Activated CD4-positive, alpha-beta T cell treated with anti-CD3 and anti-CD28 coated beads for 1 hour (primary cell): ENCODE data around the gene KCNB1.

ENCODE experiments used
- DNase-seq: peaks from one replicate; pipeline ENCODE4 v3.0.0-alpha.2; 2020

The KCNB1 gene

DNA sequence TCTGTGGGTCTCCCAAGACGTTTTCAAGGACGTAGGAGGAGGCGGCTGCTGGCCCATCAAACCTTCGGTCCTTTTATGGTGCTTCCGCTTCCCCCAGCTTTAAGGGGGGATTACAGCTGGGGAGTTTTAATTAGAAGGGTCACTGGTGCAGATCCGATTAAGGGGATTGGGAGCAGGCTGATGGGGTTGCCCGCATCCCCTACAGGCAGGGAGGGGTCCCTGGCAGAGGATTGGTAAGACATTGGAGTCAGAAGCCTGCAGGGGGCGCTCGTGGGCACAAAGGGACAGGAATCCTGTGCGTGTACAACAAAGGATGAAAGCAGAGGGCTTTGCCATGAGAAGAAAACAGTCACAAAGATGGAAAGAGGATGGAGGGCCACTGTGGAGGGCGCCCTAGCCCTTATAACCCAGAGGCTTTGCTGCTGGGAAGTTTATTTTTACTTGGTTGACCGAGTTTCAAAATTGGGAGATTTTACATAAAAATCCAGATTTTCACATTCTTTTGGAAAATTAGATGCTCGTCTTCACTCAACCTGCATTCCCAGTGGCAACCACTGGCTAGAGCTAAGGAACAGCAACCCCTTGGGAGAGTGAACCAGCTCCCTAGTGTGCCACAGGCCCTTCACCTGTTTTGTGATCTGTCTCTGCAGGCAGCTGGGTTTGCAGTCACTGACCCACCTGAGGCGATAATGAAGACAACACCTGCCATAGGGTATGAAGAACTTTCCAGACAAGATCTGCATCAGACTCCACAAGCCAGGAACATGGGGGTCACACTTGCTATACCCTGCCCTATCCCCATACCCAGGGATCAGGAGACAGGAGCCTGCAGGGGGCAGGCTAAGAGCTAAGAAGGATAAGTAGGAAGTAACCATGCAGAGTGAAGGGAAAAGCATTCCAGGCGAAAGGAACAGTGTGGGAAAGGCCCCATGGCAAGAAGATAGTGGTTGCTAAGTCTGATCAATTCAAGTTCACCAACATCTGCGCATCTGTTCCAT lies 97.7 kb downstream of the KCNB1 start:
- DNase-seq: peak; percentile 12

DNA sequence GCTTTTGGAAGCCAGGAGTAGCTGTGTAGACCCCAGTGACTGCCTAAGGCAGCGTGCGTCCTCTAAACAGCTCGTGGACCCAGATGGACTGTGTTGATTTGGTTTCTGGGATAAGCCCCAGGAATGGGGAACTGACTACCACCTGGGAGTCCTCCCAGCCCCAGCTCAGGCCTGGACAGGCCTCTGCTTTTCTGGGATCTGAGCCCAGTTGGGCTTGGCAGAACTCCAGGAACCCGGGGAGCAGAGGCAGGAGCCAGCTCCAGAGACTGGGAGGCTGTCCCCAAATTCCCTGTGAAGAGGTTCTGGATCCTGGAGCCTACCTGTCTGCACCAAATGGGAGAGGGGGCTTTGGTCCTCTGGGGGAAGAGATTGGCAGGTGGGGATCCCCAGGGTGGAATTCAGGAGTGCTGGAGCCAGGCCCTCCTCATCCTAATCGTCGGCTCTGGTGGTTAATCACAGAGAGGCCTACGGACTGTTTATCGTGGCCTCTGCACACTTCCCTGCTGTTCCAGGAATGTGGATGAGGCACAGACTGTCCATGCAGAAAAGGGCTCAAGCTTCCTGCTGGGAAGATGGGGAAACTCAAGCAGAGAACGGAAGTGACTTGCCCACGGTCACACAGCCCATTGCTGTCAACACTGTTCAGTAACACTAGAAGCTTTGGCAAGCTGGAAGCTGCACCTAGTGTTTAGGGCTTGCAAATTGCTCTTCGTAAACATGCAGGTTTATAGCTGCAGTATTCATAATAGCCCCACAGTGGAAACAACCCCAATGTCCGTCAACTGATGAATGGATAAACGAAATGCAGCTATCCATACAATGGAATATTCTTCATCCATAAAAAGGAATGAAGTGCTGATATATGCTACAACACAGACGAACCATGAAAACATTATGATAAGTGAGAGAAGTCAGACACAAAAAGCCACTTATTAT lies 100.6 kb downstream of the KCNB1 start:
- no peak for DNase-seq

DNA sequence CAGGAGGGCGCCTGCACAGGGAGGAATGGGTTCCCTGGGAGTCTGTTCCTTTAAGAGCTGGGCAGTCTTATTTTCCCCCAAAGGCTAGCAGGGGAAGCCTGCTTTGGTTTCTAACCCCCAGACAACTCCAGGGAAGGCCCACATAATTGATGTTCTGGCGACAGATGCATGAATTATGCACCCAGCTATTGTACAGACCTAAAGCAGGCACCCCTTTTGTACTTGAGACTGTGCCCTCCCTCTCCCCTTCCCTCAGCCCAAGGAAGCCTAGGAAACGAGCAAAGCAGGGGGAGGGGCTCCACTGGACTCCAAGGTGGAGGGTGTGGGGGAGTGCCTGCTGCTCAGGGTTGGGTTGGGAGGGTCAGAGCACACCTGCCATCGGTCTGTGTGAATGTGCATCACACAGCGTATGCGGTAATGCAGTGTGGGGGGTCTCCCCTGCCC lies 102.1 kb downstream of the KCNB1 start:
- DNase-seq: no peak

DNA sequence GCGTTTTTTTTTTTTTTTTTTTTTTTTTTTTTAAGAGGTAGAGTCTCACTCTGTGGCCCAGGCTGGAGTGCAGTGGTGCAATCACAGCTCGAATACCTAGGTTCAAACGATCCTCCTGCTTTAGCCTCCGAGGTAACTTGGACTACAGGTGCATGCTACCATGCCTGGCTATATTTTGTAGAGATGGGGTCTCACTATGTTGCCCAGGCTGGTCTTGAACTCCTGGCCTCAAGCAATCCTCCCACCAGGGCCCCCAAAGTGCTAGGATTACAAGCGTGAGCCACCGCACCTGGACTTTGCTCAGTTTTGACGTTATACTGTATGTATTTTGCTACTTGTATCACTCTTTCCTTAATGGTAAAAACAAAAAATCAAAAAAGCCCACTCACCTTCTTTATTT lies 103.1 kb downstream of the KCNB1 start:
- no peak for DNase-seq

DNA sequence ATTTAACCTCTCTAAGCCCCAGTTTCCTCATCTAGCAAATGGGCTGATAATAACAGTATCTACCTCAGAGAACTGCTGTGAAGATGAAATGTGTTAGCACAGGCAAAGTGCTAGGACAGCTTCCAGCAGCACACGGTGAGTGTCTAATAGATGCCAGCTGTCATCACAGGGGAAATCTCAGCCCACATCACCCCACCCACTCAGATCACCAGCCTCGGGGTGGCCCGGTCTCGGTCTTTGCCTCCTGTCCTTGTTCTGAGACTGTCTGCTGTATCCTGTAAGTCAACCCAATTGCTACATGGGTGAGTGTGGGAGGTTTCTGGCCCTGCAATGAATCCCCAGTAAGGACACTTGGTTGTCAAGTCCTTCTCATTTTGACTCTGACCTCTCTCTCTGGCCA lies 105.1 kb downstream of the KCNB1 start:
- no peak for DNase-seq

DNA sequence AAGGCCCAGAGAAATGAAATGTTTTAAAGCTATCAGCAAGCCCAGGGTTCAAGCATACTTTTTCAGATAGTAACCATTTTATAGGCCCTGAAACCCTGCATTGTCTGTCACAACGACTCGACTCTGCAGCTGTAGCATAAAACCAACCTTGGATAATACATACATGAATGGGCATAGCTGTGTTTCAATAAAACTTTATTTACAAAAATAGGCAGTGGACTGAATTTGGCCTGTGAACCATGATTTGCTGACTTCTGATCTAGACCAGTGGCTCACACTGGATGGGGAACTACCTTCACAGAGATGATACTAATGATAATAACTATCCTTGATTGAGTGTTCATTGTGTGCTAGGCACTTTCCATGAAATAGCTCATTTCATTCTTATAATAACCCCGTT lies 107.3 kb downstream of the KCNB1 start:
- DNase-seq: no peak

DNA sequence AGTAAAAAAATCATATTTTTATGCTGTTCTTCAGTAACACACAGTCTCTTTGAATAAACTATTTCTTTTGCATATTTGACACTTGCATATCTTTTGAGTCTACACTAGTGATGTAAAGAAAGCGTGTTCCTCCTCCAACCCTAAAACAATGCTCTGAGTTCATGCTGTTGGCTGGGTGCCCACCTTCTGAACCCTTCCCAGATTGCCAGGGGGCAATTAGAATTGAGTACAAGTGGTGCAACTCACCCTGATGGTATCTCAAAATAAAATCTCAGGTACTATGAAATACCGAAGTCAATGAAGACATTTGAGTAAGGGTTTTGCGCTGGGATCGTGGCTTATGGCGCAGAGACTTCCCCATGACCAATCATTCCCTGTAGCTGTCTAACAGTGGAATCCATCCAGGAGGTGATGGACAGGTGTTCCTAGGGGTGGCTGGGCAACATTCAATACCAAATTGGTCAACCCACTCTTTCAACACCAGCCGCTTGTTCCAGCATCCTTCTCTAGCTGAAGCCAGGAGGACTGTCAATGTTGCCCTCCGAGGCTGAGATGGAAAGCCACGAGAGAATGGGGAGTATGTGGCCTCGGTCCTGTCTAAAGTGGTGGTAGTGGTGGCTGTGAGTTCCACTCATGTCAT lies 110.3 kb downstream of the KCNB1 start:
- no peak for DNase-seq

DNA sequence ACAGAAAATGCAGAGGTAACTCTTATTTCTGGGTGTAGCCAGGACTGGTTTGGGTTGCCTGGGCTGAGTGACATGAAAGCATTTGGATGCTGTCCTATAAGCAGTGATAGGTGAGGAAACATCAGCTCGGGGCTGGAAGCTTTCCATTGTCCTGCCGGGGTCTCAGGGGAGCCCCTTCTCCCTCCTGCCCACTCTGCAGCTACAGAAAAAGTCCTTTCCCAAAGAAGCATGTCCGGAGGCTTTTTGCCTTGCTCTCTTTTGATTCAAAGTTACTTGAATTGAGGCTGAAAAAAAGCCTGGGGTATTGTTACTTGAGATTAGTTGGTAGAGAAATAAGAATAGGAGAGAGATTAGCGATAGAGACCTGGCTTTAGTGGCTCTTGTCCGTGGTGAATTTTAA lies 113.9 kb downstream of the KCNB1 start:
- DNase-seq: no peak

DNA sequence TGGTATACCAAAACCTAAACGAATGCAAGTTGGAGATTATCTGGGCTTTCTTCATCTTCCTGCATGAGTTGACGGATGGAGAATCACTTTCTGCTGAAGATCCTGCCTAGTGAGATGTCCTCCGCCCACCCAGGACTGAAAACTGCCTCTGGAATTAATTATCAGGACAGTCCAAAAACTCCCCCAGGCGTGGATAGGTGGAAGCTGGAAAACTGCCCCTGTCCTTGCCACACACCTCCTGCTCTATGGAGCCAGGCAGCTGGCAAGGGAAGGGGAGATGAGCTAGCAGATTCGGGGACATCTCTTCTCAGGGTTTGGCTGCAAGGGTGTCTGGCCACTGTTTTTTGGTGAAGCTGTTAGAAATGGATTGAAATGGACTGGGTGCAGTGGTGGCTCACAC lies 115.4 kb downstream of the KCNB1 start:
- DNase-seq: no peak

DNA sequence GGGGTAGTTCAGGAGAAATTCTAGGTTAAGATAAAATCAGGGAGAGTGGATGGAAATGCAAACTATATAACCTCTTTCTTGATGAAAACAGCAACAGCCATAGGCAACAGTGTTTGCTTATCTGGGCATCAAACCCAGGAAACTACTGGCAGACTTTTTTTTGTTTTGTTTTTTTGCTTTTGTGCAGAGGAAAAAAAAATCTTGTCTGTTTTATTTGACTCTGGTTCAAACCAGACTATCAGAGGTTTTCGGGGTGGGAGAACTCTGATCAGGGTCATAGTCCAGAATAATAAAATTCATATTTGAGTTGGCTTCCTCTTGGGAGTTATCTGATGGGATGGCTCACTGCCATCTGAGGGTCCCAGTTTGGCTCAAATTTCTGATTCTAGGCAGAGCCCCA lies 115.8 kb downstream of the KCNB1 start:
- no peak for DNase-seq

DNA sequence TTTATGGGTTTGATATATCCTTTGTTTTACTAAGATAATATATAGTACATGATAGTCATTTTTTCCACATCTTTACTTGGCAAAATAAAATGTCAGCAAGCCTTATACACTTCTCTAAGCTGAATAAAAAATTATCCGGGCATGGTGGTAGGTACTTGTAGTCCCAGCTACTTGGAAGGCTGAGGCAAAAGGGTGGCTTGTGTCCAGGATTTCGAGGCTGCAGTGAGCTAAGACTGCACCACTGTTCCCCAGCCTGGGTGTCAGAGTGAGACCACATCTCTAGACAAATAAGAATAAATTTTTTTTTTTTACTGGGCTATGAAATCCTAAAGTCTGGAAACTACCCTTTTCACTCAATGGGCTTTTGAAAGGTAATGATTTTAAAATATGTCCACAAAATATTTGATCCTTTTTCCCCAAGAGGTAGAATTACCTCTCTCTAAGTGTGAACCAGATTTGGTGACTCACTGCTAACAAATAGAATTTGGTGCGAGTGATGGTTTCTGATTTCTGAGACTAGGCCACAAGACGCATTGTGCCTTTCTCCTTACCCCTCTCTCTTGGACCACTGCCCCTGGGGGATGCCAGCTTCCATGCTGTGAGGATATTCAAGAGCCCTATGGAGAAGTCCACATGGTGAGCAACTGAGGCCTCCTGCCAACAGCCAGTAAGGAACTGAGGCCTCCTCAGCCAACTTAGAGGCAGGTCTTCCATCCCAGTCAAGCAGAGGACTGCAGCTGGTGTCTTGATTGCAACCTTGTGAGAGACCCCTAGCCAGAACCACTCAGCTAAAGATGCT lies 120.4 kb downstream of the KCNB1 start:
- no peak for DNase-seq

DNA sequence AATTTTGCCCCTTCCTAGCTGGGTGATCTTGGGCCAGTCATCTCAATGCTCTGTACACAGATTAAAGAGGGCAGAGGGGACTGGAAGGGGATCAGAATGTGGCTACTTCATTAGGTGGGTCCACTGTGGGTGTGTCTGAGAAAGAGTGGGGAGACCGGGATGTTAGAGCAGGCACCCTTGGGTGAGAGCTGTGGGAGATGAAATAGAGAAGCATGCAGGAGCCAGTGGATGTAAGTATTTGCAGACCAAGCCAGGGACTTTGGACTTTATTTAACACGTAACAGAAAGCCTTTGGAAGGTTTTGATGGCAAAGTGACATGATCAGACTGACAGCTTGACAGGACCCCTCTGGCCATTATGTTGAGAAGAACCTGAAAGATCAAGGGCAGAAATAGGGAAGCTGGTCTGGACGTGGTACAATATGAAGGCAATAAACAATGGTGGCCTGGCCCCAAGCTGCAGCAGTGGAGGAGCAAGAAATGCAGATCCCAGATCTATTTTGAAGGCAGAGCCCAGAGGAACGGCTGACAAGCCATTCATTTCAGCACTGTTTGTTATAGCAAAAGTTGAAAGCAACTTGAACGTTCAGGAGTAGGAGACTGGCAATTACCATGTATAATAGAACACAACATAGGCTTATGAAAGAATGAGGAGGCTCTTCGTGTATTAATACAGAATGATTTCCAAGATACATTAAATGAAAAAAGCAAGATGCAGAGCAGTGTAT lies 122.1 kb downstream of the KCNB1 start:
- no peak for DNase-seq

DNA sequence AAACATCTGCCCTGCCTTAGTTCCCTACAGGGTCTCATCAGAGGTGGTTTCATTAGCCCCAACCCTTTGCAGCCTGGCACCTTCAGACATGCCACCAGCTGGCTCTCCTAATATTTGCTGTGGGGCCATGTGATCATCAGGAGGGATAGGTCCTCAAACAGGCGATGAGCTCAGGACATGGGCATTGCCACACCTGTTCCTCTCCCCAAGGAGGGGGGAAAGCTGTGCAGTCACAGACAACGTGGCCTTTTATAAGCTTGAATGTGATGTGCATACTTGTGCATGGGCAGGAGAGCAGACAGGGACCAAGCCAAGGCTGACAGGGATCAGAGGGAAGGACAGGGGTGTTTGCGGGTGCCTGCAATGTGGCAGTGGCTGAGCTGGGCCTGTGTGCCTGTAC lies 125.8 kb downstream of the KCNB1 start:
- no peak for DNase-seq

DNA sequence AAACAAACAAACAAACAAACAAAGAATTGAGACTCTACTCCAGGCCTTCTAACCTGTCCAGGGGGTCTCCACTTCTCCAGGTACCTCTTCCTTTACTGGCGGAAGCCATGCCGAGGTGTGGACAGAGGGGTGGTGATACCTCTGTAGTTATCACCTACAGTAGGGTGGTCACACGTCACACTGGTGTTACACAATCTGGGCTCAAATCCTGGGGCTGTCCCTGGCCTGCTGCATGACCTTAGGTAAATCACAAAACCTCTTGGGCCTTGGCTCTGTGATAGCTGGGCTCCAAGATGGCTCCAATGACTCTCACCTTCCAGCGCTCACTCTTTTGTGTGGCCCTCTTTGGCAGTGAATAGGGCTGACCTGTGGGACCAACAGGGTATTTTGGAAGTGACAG lies 127.8 kb downstream of the KCNB1 start:
- no peak for DNase-seq

DNA sequence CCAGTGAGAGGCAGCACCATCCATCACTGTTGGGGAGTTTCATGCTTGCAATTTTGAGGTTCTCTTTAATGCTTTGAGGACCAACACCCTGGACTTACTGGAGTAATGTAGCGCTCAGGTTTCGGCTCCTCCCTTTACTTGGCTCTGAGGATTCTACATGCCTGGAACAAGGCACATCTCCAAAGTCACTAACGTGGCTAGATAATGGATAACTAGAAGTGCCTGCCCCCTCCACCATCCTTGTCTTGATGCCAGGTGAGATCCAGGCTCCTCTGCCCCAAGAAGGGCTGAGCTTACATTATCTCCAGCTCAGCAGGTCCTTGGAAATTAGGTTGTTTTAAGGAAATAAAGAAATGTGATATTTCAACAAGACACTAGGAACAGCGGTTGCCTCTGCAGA lies 129.1 kb downstream of the KCNB1 start:
- no peak for DNase-seq

DNA sequence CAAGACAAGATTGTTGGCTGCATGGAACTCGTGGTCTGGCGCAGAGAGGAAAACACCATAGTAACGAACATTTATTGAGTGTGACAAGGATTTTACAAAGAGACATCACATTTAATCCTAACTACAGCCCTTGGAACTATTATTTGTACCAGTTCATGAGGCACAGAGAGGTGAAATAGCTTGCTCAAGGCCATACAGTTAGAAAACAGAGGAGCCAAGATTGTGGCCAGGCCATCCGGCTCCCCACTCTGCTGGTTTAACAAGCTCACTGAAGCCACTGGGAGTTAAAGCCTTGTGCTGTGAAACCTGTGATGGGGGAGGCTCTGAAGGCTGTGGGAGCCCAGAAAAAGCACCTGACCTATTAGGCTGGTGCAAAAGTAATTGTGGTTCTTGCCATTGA lies 129.7 kb downstream of the KCNB1 start:
- no peak for DNase-seq

DNA sequence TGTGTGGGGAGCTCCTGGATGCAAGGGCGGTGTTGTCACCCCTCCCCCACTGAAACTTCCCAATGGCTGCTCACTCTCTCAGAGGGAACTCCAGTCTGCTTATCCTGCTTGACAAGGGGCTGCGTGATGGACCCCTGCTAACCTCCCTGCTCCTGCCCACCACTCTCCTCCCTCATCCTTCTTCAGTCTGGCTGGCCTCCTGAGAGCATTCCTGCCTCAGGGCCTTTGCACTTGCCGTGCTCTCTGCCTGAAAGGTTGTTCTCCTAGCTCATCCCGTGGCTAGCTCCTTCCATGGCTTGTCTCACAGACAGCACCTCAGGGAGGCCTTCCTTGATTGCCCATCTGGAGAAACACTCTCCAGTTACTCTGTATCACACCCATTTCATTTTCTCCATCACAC lies 130.7 kb downstream of the KCNB1 start:
- no peak for DNase-seq

DNA sequence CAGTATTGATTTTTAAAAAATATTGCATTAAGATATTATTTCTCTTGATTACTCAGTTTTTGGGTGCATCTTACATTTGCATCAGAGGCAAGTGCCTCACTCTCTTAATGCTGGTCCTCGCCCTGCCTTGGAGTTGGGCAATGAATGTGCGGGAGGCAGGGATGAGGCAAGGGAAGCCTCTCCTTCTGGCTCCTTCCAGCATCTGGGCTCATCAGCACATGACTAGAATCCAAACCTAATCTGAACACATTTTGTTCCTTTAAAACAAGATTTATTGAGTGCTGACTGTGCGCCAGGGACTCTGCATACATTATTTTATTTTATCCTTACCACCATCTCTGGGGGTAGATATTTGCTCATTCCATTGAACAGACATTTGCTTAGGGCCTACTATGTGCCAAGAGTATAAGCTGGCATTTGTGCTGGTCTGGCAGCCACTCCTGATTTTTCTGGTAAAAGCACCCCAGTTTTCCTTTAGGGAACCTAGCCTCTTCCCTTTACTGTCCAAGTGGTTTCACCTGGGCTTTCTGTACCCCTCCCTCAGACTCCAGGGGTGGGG lies 132.7 kb downstream of the KCNB1 start:
- no peak for DNase-seq

DNA sequence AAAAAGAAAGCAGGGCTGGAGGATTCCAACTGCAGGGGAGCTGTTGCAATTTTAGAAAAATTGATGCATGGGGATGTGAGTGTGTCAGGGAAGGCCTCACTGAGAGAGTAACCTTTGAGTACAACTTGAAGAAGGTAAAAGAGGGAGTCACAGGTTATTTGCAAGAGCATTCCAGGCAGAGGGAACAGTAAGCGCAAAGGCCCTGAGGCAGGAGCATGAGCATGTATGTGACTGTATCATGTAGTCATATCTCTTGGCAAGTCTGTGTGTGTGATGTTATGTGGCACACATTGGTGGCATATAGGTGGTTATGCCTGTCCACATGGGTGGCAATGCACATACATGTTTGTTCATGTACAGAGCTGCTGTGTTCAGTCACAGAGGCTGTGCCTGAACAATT lies 133.4 kb downstream of the KCNB1 start:
- no peak for DNase-seq

DNA sequence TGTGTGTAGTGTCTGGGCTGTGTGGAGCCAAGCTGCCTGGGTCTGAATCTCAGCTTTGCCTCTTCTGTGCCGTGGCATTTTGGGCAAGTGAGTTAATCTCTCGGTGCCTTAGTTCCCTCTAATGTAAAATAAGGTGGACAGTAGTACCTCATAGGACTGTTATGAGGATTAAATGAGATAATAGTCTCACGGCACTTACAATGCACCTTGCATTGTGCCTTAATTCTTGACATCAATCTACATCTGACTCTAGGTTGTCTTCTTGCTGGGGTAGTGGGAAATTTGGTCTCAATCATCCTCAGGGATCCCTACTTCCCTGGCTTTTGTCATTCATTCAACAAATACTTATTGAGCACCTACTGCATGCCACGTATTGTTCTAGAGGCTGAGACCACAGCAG lies 133.9 kb downstream of the KCNB1 start:
- DNase-seq: no peak

DNA sequence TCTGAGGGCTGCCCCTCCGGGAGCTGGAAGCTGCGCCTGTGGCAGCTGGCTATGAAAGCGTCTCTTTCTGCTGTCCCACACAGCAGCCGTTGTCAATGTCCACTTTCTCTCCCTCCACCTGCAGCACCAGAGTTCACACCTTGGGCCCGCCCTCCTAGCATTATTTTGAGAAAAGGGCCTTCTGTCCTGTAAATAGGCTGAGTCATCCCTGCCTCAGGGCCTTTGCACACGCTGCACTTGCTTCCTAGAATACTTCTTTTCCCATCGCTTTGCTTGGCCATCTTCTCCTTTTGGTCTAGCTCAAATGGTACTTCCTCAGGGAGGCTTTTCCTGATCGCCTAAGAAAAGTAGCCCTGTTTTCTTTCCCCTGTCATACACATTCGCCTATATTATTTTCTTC lies 135.3 kb downstream of the KCNB1 start:
- no peak for DNase-seq
